Gastrocnemius medialis (tissue), 4 donors: ENCODE results near the gene MPHOSPH6. TPM values are rescaled to one million over a fixed set of nuclear protein-coding genes. Genes with fewer than 3 reads are reported as not detected.

Source experiments
- ATAC-seq, 2 donors: fragments of 150-250 bp; one replicate each; pipeline ENCODE4 v1.9.1; 2016
- DNase-seq, 2 donors: peaks; one replicate each; pipeline ENCODE4 v3.0.0-alpha.2; 2019
- H3K27ac ChIP-seq, 4 donors: fragments of 200-600 bp; sonication (generic); 1 replicate in 1 of 4; 2 replicates in 3 of 4; pipeline ENCODE4 v1.5.1; 2016 to 2018; ENCODE audit warnings: mild to moderate bottlenecking in 2 of 4, moderate library complexity in 1 of 4
- H3K27me3 ChIP-seq, 3 donors: fragments of 200-600 bp; sonication (generic) in 2 of 3; 1 replicate in 1 of 3; 2 replicates in 2 of 3; pipeline versions ENCODE4 v1.5.1 to v1.6.0; 2016 to 2019; ENCODE audit warnings: mild to moderate bottlenecking in 1 of 3, moderate library complexity in 1 of 3
- H3K36me3 ChIP-seq, 2 donors: fragments of 200-600 bp; sonication (generic) in 1 of 2; one replicate each; pipeline ENCODE4 v1.5.1; 2017 to 2018
- H3K4me1 ChIP-seq, 2 donors: fragments of 200-600 bp; sonication (generic) in 1 of 2; one replicate each; pipeline ENCODE4 v1.5.1; 2016 to 2017; ENCODE audit warnings: mild to moderate bottlenecking in 2 of 2
- H3K4me3 ChIP-seq, 4 donors: fragments of 200-600 bp; sonication (generic) in 3 of 4; 1 replicate in 1 of 4; 2 replicates in 3 of 4; pipeline ENCODE4 v1.5.1; 2016 to 2019; ENCODE audit warnings: mild to moderate bottlenecking in 2 of 4
- H3K9me3 ChIP-seq, 3 donors: fragments of 200-600 bp; sonication (generic) in 2 of 3; 1 replicate in 1 of 3; 2 replicates in 2 of 3; pipeline ENCODE4 v1.5.1; 2016 to 2019
- CTCF ChIP-seq, 5 experiments: fragments of 450-650 bp in 3 of 5; fragments of 200-600 bp in 2 of 5; sonication (generic) in 2 of 5; IDR thresholded peaks in 4 of 5; conservative IDR thresholded peaks in 1 of 5; 1 replicate in 4 of 5; 2 replicates in 1 of 5; pipeline ENCODE4 v1.5.1; 2016 to 2019; ENCODE audit warnings: antibody characterized with exemption in 5 of 5, mild to moderate bottlenecking in 3 of 5, moderate library complexity in 3 of 5
- POLR2A ChIP-seq, 2 donors: fragments of 450-650 bp; IDR thresholded peaks; one replicate each; pipeline ENCODE4 v1.6.1; 2017; ENCODE audit warnings: antibody characterized with exemption in 2 of 2, mild to moderate bottlenecking in 2 of 2, moderate library complexity in 2 of 2
- in situ Hi-C, 4 donors: fragments of 200-750 bp; cut with MboI; loops; one replicate each; pipeline versions ENCODE4 v1.15.0 to v1.8.0; 2017; ENCODE audit warnings: low sequenced_read_pairs in 4 of 4
- intact Hi-C: fragments of 100-400 bp; cut with DNase I; formaldehyde crosslinking; loops from one replicate; pipeline ENCODE4 v1.15.1; 2023; ENCODE audit warnings: low total_unique reads
- total RNA-seq, 4 donors: library from RNA; depleted of rRNA; stranded (reverse); fragments of >200 nt; gene quantifications; one replicate each; pipeline versions ENCODE4 v1.1.0 to v1.2.3, GENCODE V29; 2016

The MPHOSPH6 gene
- total RNA-seq, 4 donors from 2014 or later: 6.1 to 12.0 (median 9.3) TPM

GRCh38 chr16:82177555-82177954 lies 7.5 kb upstream of the MPHOSPH6 start:
- ATAC-seq (no peak), DNase-seq (no peak)
- Histone ChIP-seq H3K27me3 (peaks cover 0 to 6% (median 0%) of the 10 kb centered on the region in 3 donors), H3K36me3 (no peaks in the 10 kb centered on the region), H3K9me3 (no peaks in the 10 kb centered on the region), H3K4me1 (no peaks in the 10 kb centered on the region), H3K4me3 (no peak overlapping the region), H3K27ac (no peak overlapping the region)
- intact Hi-C loops: no loop called here
- TF ChIP-seq POLR2A (IDR thresholded peaks at IDR 0.05) (no peak), CTCF (IDR thresholded peaks at IDR 0.05 in 4 of 5, conservative IDR thresholded peaks at IDR 0.05 in 1 of 5) (no peak)
- in situ Hi-C loops: no loop called here

DNA sequence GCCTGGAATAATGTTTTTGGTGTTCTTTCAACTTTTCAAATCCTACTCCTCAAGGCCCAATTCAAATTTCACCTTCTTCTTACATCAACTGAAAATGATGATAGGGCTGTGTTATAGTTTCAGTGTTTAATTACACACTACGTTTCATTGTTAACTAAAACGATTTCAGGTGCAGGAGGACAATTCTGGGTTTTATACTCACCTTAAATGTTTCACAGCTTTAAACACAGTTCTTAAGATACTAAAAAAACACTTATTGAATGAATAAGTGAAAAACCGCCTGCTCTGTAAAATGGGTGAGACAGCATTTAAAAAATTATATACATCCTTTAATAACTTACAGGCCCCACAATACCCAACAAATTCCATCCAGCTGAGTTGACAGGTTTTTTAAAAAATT lies 6.2 kb upstream of the MPHOSPH6 start:
- ATAC-seq (no peak), DNase-seq (no peak)
- no peak overlapping the region for H3K27ac ChIP-seq
- no peak overlapping the region for H3K4me3 ChIP-seq
- in situ Hi-C loops: no loop called here
- no peaks in the 10 kb centered on the region for H3K36me3 ChIP-seq
- TF ChIP-seq CTCF (IDR thresholded peaks at IDR 0.05 in 4 of 5, conservative IDR thresholded peaks at IDR 0.05 in 1 of 5) (no peak), POLR2A (IDR thresholded peaks at IDR 0.05) (no peak)
- H3K27me3 ChIP-seq: peaks cover 0 to 6% (median 0%) of the 10 kb centered on the region in 3 donors
- H3K9me3 ChIP-seq: no peaks in the 10 kb centered on the region
- H3K4me1 ChIP-seq: no peaks in the 10 kb centered on the region
- intact Hi-C loops: no loop called here

GRCh38 chr16:82175627-82176026 lies 5.6 kb upstream of the MPHOSPH6 start:
- Histone ChIP-seq H3K36me3 (no peaks in the 10 kb centered on the region), H3K4me3 (no peak overlapping the region), H3K4me1 (peaks cover under 1% of the 10 kb centered on the region in 2 donors), H3K9me3 (no peaks in the 10 kb centered on the region), H3K27ac (no peak overlapping the region), H3K27me3 (peaks cover 0 to 6% (median 0%) of the 10 kb centered on the region in 3 donors)
- in situ Hi-C loops (no loop called here), intact Hi-C loops (no loop called here)
- no peak for TF ChIP-seq POLR2A (IDR thresholded peaks at IDR 0.05)
- no peak for TF ChIP-seq CTCF (IDR thresholded peaks at IDR 0.05 in 4 of 5, conservative IDR thresholded peaks at IDR 0.05 in 1 of 5)
- ATAC-seq (no peak), DNase-seq (no peak)

GRCh38 chr16:82167670-82168069 lies 2.4 kb downstream of the MPHOSPH6 start:
- no peak for TF ChIP-seq CTCF (IDR thresholded peaks at IDR 0.05 in 4 of 5, conservative IDR thresholded peaks at IDR 0.05 in 1 of 5)
- no peak for TF ChIP-seq POLR2A (IDR thresholded peaks at IDR 0.05)
- in situ Hi-C loops: no loop called here
- H3K27me3 ChIP-seq: no peaks in the 10 kb centered on the region

GRCh38 chr16:82160226-82160625 lies 9.8 kb downstream of the MPHOSPH6 start:
- peaks cover 0 to 21% of the 10 kb centered on the region in 2 donors for H3K36me3 ChIP-seq
- H3K4me3 ChIP-seq: no peak overlapping the region
- H3K4me1 ChIP-seq: no peaks in the 10 kb centered on the region
- no peak for ATAC-seq
- no peaks in the 10 kb centered on the region for H3K9me3 ChIP-seq
- no peaks in the 10 kb centered on the region for H3K27me3 ChIP-seq
- no peak for TF ChIP-seq CTCF (IDR thresholded peaks at IDR 0.05 in 4 of 5, conservative IDR thresholded peaks at IDR 0.05 in 1 of 5)
- no peak for TF ChIP-seq POLR2A (IDR thresholded peaks at IDR 0.05)
- in situ Hi-C loops: no loop called here
- intact Hi-C loops: no loop called here
- DNase-seq: no peak
- H3K27ac ChIP-seq: no peak overlapping the region

More at GRCh38 chr16:82167670-82168069, 2.4 kb downstream of the MPHOSPH6 start:
- no peak for DNase-seq
- Histone ChIP-seq H3K9me3 (no peaks in the 10 kb centered on the region), H3K4me3 (no peak overlapping the region), H3K4me1 (peaks cover 12 to 13% of the 10 kb centered on the region in 2 donors), H3K36me3 (peaks cover 0 to 14% of the 10 kb centered on the region in 2 donors), H3K27ac (no peak overlapping the region)
- ATAC-seq: no peak
- intact Hi-C loops: no loop called here
